NOMO-1 treated with dmso at 0.1 percent for 144 hours (cell line): ENCODE measurements around the gene NRG2.

Source experiments
- DNase-seq: peaks from one replicate; lab custom pipeline; 2025; ENCODE audit not compliant: unreplicated experiment; lab: John Stamatoyannopoulos, UW

The NRG2 gene

DNA sequence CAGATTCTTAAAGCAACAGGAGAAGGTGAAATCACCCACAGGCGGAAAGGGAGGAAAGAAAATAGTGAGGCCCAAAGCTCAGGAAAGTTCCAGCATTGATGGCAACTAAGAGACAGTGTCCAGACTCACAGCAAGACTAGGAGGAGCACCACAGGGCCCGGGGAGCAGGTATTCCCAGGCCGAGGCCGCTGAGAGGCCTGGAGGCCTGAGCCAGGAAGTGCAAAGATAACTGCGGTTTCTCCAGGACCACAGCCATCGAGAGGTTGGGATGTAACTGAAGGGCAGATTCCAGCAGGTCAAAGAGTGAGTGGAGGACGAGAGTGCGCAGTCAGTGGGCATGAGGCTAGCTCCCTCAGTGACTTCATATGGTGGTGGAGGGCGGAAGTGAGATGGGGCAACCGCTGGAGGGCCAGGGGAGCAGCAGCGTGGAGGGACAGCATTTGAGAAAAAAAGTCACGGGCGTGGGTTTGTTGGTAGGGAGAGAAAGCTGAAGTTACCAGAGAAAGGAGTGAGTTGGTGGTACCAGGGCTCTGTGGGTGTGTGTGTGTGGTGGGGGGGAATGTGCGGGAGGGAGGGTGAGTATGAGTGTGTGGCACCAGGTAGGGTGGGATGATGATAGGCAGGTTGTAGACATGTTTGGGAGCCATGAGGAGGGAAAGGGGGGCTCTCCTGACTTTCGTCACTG, 157.8 kb downstream of the NRG2 start:
- no peak for DNase-seq

- no peak for DNase-seq
These were observed 158.4 kb downstream of the NRG2 start for GRCh38 chr5:139884734-139885133.

DNA sequence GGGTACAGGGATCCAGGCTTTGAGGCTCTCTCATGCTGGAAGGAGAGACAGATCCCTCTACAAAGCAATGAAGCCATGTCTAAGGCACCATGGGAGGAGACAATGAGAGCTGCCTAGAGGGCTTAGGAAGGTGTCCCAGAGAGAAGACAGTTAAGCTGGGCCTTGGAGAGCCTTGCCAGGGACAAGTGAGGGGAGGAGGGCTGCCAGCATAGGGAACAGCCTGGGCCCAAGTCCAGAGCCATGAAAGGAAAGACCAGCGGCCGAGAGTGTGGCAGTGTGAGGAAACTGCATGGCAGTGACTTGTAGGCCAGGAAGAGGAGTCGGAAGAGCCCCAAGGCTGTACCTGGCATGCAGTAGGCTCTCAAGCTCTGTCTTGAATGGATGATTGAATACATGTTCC, 159.0 kb downstream of the NRG2 start:
- no peak for DNase-seq

DNA sequence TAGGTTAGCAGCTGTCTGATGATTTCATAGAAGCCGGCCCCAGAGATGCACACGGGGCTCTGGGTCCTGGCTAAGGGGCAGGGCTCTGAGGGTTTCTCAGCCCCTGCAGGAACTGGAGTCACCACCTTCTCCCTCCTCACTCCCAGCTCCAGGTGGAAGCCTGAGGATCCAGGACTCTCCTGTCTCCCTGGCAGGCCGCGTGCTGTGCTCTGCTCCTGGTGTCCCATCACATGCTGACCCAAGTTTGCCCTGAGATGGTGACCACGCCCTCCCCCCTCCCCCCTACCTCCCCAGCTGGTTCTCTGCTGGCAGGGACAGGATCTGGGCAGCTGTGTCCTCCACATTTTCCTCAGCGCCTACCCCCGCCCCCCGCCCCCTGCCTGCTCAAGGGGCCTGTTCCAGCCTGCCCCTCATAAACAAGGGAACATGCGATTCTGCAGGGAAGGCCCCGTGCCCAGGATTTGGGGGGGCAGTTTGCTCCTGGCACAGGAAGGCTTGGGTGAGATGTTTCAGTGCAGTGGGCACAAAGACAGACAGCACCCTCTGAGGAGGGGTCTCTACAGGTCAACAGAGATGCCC, 160.0 kb downstream of the NRG2 start:
- DNase-seq: no peak

DNA sequence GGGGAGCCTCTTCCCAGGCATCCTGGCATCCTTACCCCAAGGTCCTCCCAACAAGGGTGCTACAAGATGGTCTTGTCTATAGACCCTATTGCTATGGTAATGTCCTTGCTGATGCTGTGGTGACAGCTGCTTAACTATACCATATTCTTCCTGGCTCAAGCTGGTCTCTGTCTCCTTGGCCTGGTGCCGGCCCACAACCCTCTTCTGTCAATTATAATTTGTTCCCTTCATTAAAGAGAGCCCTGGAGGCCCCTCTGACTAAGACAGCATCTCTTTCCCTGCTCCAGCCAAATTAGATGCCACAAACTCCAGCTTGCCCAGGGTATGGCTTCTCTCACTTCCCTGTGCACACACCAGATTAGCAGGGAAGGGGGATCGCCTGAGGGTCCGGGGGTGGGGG, 160.8 kb downstream of the NRG2 start:
- no peak for DNase-seq

GRCh38 chr5:139881143-139881733, 161.9 kb downstream of the NRG2 start:
- no peak for DNase-seq

DNA sequence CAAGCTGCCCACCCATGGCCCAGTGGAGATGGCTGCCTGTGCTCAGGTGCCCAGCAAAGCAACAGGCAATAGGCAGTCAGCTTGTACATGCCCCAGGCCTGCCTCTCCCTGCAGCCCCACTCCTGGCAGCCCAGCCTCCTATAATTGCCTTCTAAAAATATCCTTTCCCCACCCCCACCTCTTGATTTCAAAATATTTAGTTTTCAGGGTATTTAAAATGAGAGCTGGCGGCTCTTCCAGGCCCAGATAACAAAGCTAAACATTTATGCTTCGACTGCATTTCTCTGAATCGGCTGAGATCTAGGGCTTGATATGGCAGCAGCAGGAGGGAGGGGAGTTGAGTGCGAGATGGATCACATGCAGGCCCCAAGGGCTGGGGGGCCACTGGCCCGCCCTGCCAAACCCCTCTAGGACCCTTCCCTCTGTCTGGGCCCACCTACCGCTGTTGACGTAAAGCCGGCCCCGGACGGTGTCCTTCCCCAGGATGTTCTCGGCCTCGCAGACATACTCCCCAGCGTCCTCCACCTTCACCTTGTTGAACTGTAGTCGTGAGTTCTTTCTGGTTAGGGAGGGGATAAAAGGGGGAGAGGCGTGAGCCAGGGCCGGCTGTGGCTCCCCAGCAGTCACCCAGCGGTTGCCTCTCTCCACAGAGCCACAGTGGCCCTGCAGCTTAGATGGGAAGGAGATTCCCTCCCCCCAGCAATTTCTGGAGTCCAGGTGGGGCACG, 162.5 kb downstream of the NRG2 start:
- no peak for DNase-seq

DNA sequence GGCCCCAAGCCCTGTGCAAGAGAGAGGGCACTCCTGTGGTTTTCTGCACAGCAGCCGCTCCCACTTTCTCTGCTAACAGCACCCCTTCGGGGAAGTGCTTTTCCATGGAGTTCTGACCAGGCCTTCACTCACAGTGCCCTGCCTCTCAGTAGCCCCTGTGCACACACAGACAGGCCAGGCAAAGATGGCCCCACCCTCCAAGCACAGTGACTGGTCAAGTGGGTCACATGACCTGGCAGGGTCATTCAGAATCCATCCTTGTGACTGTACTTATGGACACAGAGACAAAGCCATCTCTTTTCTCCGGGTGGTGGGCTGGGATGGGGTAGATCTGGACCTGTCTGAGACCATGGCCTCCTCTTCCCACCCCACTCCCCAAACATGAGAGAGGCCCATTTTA, 165.0 kb downstream of the NRG2 start:
- DNase-seq: no peak

DNA sequence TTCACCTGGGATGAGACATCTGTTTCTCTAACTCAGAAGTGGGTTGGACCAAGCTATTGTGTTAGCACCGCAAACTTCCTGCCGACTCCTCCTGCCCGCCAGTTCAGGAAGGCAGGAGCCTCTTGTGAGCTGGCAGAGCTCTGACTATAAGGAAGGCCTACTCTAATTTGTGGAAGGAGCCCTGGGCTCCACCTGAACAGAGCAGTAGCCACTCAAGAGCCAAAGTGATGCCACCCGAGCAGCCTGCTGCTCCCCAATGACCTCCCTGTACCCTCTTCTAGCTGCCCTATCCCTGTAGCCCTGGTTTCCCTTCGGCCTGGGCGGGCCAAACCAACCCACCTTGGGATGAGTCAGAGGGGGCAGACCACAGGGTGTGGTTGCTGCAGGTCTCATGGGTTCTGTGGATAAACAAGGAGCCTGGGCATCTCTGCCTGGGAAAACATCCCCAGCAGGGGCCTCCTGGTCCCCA, 165.9 kb downstream of the NRG2 start:
- DNase-seq: no peak

- DNase-seq: no peak
These were observed 167.1 kb downstream of the NRG2 start for GRCh38 chr5:139875957-139876356.

- no peak for DNase-seq
These were observed 170.0 kb downstream of the NRG2 start for GRCh38 chr5:139872851-139873794.

- DNase-seq: no peak
These were observed 170.9 kb downstream of the NRG2 start for GRCh38 chr5:139872052-139872766.

DNA sequence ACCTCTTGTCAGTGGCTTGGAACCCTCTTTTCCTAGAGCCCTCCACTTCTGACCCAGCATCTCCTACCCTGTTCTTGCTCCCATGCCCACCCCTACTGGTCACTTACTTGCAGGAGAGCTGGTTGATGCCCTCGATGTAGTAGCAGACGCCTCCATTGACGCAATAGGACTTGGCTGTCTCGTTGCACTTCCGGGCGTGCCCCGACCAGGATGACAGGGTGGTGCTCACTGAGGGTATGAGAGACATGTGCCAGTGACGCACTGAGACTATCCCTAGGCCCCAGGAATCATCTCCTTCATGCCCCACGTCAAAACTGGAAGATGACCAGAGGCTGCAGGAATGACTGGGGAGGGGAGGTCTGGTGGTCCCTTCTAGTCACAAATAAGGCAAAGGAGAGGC, 171.5 kb downstream of the NRG2 start:
- no peak for DNase-seq

- DNase-seq: no peak
These were observed 172.4 kb downstream of the NRG2 start for GRCh38 chr5:139870677-139871076.

DNA sequence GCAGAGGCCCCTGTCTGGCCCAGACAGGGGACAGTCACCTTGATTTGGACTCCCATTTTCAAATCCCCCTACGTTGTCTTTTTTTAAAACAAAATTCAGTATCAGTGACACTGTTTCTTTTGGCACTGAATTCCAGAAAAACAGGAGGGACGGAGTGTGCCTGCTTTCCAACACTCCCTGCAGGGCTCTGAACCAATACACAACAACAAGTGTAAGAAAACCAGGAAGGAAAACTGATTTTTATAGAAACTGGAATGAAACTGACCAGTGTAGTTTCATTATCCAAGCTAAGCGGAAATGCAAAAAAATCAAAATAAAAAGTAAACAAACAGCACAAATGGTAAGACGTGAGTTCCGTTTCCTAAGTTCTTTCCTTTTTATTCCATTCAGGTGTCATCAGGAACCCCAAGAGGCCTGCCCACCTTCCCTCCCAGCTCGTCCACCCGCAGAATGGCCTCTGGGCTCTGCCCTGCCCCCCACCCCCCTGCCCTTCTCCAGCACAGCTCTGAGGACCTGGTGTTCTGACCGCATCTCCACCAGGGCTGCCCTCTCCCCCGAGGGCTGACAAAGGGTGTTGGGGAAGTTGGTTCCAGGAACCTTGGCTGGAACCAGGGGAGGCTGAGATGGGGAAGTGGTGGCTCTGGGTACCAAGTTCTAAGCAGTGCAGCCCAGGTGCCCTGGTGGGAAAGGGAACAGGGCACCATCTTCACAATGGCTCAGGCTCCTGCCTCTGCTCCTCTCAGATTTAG, 173.9 kb downstream of the NRG2 start:
- DNase-seq: no peak

DNA sequence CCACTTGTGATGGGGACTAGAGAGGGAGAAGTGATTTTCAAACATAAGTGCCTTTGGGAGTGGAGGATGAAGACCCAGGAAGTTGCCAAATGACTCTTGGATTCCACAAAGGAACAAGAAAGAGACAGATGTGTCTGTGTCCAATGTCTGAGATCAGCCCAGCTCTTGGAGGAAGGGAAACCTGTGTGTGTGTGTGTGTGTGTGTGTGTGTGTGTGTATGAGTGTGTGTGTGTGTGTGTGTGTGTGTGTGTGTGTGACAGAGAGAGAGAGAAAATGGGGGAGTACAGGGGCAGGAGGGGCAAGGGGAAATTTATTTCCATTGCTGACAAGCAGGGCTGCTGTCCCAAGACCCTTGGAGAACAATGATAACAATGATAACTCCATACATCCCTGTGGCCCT, 175.5 kb downstream of the NRG2 start:
- DNase-seq: no peak

GRCh38 chr5:139867109-139867508, 176.0 kb downstream of the NRG2 start:
- no peak for DNase-seq

GRCh38 chr5:139864716-139865483, 178.2 kb downstream of the NRG2 start:
- DNase-seq: no peak
